CD4-positive, alpha-beta memory T cell (primary cell): ENCODE measurements around the gene HCFC1. TPM values are rescaled to one million over a fixed set of nuclear protein-coding genes. Genes with fewer than 3 reads are reported as not detected.

Experiments
- CTCF ChIA-PET: fragments of 350-600 bp; sonication (Branson Sonifier 250); formaldehyde crosslinking; loops from one replicate; lab custom pipeline; 2021; ENCODE audit warnings: inconsistent platforms; ENCODE audit not compliant: partially characterized antibody; lab: Charles Lee
- POLR2A ChIA-PET: fragments of 350-600 bp; sonication (Branson Sonifier 250); formaldehyde crosslinking; loops from one replicate; lab custom pipeline; 2021; ENCODE audit not compliant: partially characterized antibody; lab: Charles Lee
- DNase-seq, 5 donors: peaks; one replicate each; pipeline versions ENCODE4 v3.0.0 to v3.0.0-alpha.2; 2020 to 2022; ENCODE audit warnings: mixed read lengths in 1 of 5
- H3K27ac ChIP-seq: one replicate; pipeline ENCODE4 v1.7.0; 2013; ENCODE audit warnings: low read depth, low read length
- H3K27me3 ChIP-seq: 2 replicates; pipeline ENCODE4 v1.7.0; 2013; ENCODE audit warnings: mild to moderate bottlenecking, low read length, moderate library complexity; ENCODE audit not compliant: insufficient read depth
- H3K36me3 ChIP-seq: 2 replicates; pipeline ENCODE4 v1.7.0; 2013; ENCODE audit warnings: mild to moderate bottlenecking, low read length, moderate library complexity; ENCODE audit not compliant: insufficient read depth
- H3K4me1 ChIP-seq: 2 replicates; pipeline ENCODE4 v1.7.0; 2013; ENCODE audit warnings: mild to moderate bottlenecking, low read length, moderate library complexity; ENCODE audit not compliant: insufficient read depth
- H3K4me3 ChIP-seq, 2 donors: one replicate each; pipeline ENCODE4 v1.7.0; 2013; ENCODE audit warnings: low read length in 2 of 2, mild to moderate bottlenecking in 1 of 2
- H3K9me3 ChIP-seq, 2 donors: one replicate each; pipeline ENCODE4 v1.7.0; 2013; ENCODE audit warnings: low read length in 2 of 2, control low read depth in 1 of 2; ENCODE audit not compliant: control insufficient read depth in 1 of 2
- H3K27ac Mint-ChIP-seq, 7 donors: one replicate each; pipeline ENCODE4 v1.8.0; 2020 to 2021; ENCODE audit warnings: mixed read lengths in 7 of 7, mild to moderate bottlenecking in 6 of 7, inconsistent platforms in 3 of 7, moderate library complexity in 3 of 7
- H3K27me3 Mint-ChIP-seq, 2 donors: one replicate each; pipeline ENCODE4 v1.8.0; 2020 to 2021; ENCODE audit warnings: mixed read lengths in 2 of 2
- H3K36me3 Mint-ChIP-seq, 2 donors: one replicate each; pipeline ENCODE4 v1.8.0; 2020 to 2021; ENCODE audit warnings: mixed read lengths in 2 of 2, inconsistent platforms in 1 of 2, mild to moderate bottlenecking in 1 of 2
- H3K4me1 Mint-ChIP-seq, 4 donors: one replicate each; pipeline ENCODE4 v1.8.0; 2020 to 2021; ENCODE audit warnings: mixed read lengths in 4 of 4, mild to moderate bottlenecking in 1 of 4
- H3K4me3 Mint-ChIP-seq, 8 donors: one replicate each; pipeline ENCODE4 v1.8.0; 2020 to 2021; ENCODE audit warnings: mixed read lengths in 8 of 8, mild to moderate bottlenecking in 7 of 8, moderate library complexity in 6 of 8, inconsistent platforms in 3 of 8
- H3K9me3 Mint-ChIP-seq, 8 donors: one replicate each; pipeline ENCODE4 v1.8.0; 2020 to 2021; ENCODE audit warnings: mixed read lengths in 8 of 8, mild to moderate bottlenecking in 5 of 8, inconsistent platforms in 3 of 8, moderate library complexity in 1 of 8
- intact Hi-C: fragments of 100-400 bp; cut with micrococcal nuclease; formaldehyde crosslinking; loops from one replicate; pipeline ENCODE4 v1.15.1; 2023
- polyA plus RNA-seq, 2 donors: library from polyadenylated mRNA; unstranded; fragments of 300-500 nt; fragmentation: Illumina TruSeq; gene quantifications; one replicate each; pipeline ENCODE4 v1.2.3, GENCODE V29; 2021
- total RNA-seq, 2 experiments: library from RNA; stranded (reverse); gene quantifications; one replicate each; pipeline ENCODE4 v1.2.3, GENCODE V29; 2021

Gene HCFC1
- total and polyA plus RNA-seq, 4 experiments from 2014 or later: 1.6 to 53.4 (median 33.7) TPM

DNA sequence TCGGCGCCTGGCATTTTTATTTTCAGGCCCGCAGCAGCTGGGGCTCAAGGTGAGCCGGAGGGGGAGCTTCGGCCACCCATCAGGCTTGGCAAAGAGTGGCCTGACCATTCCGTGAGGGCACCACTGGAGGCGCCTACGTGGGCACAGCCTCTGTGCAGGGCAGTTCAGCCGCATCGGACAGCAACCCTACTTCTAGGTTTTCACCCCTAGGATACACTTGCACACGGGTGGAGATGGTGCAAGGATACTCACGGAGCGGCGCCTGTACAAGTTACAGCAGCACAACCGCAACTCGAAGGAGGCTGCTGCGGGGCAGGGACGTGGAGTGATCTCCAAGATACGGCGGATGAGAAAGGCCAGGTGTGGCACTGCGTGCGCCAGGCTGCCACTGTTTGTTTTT is 10.8 kb downstream of the HCFC1 start:
- intact Hi-C loops: no loop called here
- Histone ChIP-seq H3K9me3 (no peaks in the 10 kb centered on the region), H3K36me3 (peaks cover 68% of the 10 kb centered on the region), H3K4me1 (peaks cover 13% of the 10 kb centered on the region), H3K4me3 (no peak overlapping the region), H3K27me3 (no peaks in the 10 kb centered on the region), H3K27ac (no peak overlapping the region)
- POLR2A ChIA-PET: interaction anchor here (2.2 kb wide), 1 partner anchor 11 kb away, joined by 7 read pairs; the partner anchor contains the start of gene HCFC1
- H3K9me3 Mint-ChIP-seq: peaks cover 0 to 3% (median 0%) of the 10 kb centered on the region in 8 donors
- peaks cover 2 to 10% (median 5%) of the 10 kb centered on the region in 4 donors for H3K4me1 Mint-ChIP-seq
- no peak for DNase-seq
- H3K27me3 Mint-ChIP-seq: no peaks in the 10 kb centered on the region
- peaks cover 30 to 53% of the 10 kb centered on the region in 2 donors for H3K36me3 Mint-ChIP-seq
- CTCF ChIA-PET: interaction anchor here (1.4 kb wide), 1 partner anchor 14 kb away, joined by 5 read pairs; no protein-coding TSS in a partner anchor
- H3K27ac Mint-ChIP-seq: peak overlapping the region in 1 of 7 donors; percentile 62
- peak overlapping the region in 1 of 8 donors; percentile 33 for H3K4me3 Mint-ChIP-seq

DNA sequence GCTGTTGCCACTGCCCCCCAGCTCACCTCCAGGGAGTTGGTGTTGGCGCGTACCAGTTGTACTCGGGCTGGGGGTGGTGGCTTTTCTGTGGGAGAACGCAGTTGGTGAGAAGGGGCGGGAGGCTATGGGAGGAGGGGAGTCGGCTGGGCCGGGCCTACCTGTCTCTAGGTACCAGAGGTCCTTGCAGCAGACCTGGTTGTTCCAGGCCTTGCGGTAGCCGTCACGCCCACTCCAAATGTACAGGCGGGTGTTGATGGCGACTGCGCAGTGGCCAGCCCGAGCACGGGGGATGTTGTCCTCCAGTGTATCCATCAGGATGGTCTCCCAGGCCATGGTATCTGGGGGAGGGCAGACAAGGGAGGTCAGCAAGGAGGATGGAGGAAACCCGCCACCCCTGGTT is 11.5 kb downstream of the HCFC1 start:
- Mint-ChIP-seq H3K4me3 (no peak overlapping the region), H3K4me1 (peaks cover 0 to 3% (median 1%) of the 10 kb centered on the region in 4 donors), H3K27ac (peak overlapping the region in 1 of 7 donors; percentile 15), H3K27me3 (no peaks in the 10 kb centered on the region), H3K9me3 (peaks cover 0 to 6% (median 0%) of the 10 kb centered on the region in 8 donors), H3K36me3 (peaks cover 37 to 59% of the 10 kb centered on the region in 2 donors)
- POLR2A ChIA-PET: interaction anchor here (1.0 kb wide), 1 partner anchor 9 kb away, joined by 3 read pairs; no protein-coding TSS in a partner anchor
- intact Hi-C loops: no loop called here
- DNase-seq: peak in 1 of 5 donors; percentile 26
- CTCF ChIA-PET: interaction anchor here (0.7 kb wide), 1 partner anchor 13 kb away, joined by 3 read pairs; no protein-coding TSS in a partner anchor
- H3K9me3 ChIP-seq: no peaks in the 10 kb centered on the region
- H3K27me3 ChIP-seq: no peaks in the 10 kb centered on the region
- no peak overlapping the region for H3K27ac ChIP-seq
- peaks cover 6% of the 10 kb centered on the region for H3K4me1 ChIP-seq
- H3K4me3 ChIP-seq: no peak overlapping the region
- H3K36me3 ChIP-seq: peaks cover 68% of the 10 kb centered on the region

DNA sequence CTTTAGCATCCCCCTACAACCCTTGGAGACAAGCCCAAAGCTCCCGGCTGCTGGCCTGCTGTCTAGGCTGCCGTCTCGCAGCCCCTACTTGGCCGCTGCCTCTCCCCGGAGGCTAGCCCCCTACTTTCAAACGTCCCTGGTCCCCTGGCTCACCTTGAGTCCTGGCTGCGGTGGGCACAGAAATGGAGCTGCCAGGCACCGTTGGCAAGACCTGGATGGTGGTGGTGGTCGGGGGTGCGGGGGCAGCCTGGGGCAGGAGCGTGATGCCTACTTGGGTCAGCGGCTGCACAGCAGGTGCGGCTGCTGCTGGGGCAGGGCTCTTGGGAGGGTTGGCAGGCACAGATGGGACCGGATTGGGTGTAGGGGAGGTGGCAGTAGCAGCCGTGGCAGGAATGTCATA is 12.0 kb downstream of the HCFC1 start:
- Histone ChIP-seq H3K36me3 (peaks cover 68% of the 10 kb centered on the region), H3K4me3 (no peak overlapping the region), H3K27me3 (no peaks in the 10 kb centered on the region), H3K9me3 (no peaks in the 10 kb centered on the region), H3K27ac (no peak overlapping the region), H3K4me1 (peaks cover 3% of the 10 kb centered on the region)
- H3K27ac Mint-ChIP-seq: no peak overlapping the region
- H3K4me3 Mint-ChIP-seq: no peak overlapping the region
- CTCF ChIA-PET: interaction anchor here (0.7 kb wide), 1 partner anchor 13 kb away, joined by 3 read pairs; no protein-coding TSS in a partner anchor
- intact Hi-C loops: no loop called here
- DNase-seq: peak in 1 of 5 donors; percentile 25
- H3K27me3 Mint-ChIP-seq: no peaks in the 10 kb centered on the region
- H3K36me3 Mint-ChIP-seq: peaks cover 40 to 61% of the 10 kb centered on the region in 2 donors
- peaks cover 0 to 6% (median 0%) of the 10 kb centered on the region in 8 donors for H3K9me3 Mint-ChIP-seq
- H3K4me1 Mint-ChIP-seq: no peaks in the 10 kb centered on the region
- POLR2A ChIA-PET: interaction anchor here (1.0 kb wide), 1 partner anchor 9 kb away, joined by 3 read pairs; no protein-coding TSS in a partner anchor

DNA sequence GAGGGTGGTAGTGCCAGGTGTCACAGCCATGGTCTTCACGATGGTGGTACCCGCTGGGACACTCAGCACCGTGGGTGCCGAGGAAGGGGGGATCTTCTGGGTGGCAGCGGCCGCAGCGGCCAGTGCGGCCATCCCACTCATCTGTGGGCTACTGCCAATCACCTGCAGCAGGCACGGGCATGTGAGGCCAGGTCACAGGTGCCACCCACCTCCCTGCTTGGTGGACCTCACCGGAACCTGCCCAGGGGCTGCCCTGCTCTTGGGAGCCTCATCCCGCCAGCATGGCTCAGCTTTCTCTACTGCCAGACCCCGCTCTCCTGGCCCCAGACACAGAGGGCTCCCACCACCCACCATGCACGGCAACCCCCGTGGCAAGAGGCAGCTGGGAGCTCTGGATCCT is 13.0 kb downstream of the HCFC1 start:
- Histone ChIP-seq H3K4me1 (no peaks in the 10 kb centered on the region), H3K9me3 (no peaks in the 10 kb centered on the region), H3K27me3 (no peaks in the 10 kb centered on the region), H3K4me3 (no peak overlapping the region), H3K36me3 (peaks cover 62% of the 10 kb centered on the region), H3K27ac (no peak overlapping the region)
- ChIA-PET POLR2A (no interaction called here), CTCF (no interaction called here)
- H3K4me1 Mint-ChIP-seq: peaks cover 0 to 1% (median 0%) of the 10 kb centered on the region in 4 donors
- intact Hi-C loops: no loop called here
- no peak overlapping the region for H3K4me3 Mint-ChIP-seq
- DNase-seq: no peak
- peaks cover 44 to 61% of the 10 kb centered on the region in 2 donors for H3K36me3 Mint-ChIP-seq
- no peaks in the 10 kb centered on the region for H3K27me3 Mint-ChIP-seq
- peaks cover 0 to 6% (median 0%) of the 10 kb centered on the region in 8 donors for H3K9me3 Mint-ChIP-seq
- no peak overlapping the region for H3K27ac Mint-ChIP-seq

DNA sequence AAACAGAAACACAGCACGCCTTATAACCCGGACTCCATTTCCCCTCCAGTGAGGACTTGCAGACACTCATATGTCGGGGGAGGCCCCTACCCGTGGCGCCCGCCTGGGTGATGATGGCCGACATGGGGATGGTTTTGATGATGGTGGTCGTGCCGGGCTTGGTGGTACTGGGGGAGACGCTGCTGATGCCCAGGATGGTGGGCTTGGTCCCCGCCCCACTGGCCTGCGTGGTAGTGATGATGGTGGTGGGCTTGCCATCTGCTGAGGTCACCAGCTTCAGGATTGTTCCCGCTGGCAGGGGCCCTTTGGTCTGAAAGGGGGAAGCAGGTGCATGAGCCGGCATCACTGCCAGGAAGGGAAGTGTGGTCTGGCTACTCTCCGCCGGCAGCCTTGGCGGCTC is 14.4 kb downstream of the HCFC1 start:
- Histone ChIP-seq H3K27ac (no peak overlapping the region), H3K4me3 (no peak overlapping the region), H3K4me1 (peaks cover 4% of the 10 kb centered on the region), H3K36me3 (peaks cover 57% of the 10 kb centered on the region), H3K27me3 (no peaks in the 10 kb centered on the region), H3K9me3 (no peaks in the 10 kb centered on the region)
- H3K36me3 Mint-ChIP-seq: peaks cover 48 to 54% of the 10 kb centered on the region in 2 donors
- peak overlapping the region in 1 of 7 donors; percentile 17 for H3K27ac Mint-ChIP-seq
- DNase-seq: no peak
- H3K4me1 Mint-ChIP-seq: peaks cover 0 to 7% (median 2%) of the 10 kb centered on the region in 4 donors
- H3K9me3 Mint-ChIP-seq: peaks cover 0 to 6% (median 0%) of the 10 kb centered on the region in 8 donors
- intact Hi-C loops: no loop called here
- no peak overlapping the region for H3K4me3 Mint-ChIP-seq
- no peaks in the 10 kb centered on the region for H3K27me3 Mint-ChIP-seq
- CTCF ChIA-PET: no interaction called here
- POLR2A ChIA-PET: no interaction called here

DNA sequence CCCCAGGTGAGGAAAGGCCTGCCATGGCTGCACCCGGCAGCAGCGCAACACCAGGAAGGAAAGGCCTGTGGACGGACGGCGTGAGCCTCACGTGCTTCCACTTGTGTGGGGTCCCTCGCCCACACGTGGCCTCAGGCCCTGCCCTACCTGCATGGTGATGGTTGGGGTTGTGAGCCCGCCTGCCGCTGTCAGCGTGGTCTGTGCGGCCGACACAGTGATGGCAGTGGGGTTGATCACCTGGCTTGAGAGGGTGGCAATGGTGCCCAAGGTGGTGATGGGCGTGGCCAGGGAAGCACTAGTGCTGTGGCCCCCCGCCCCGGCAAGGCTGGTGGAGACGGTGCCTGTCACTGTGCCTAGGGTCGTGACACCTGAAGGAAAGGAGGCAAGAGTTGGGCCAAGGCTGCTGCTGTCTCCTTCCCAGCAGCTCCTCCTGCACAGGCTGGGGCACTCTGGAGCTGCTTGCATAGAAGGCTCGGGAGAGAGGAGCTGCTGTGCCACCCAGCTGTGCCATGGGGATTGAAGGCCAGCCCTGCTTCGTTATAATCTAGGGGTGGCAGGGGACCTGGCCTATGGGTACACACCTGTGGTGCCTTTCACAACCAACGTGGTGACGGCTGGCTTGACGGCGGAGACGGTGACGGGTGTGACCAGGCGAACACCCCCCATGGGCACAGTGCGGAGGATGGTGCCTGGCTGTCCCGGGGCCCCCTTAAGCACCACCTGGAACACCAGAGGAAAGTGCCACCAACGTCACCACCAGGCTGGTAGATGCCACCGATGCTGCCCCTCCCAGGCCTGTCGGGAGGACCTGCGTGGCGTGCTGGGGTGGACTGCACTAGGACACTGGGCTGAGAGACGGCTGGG is 15.3 kb downstream of the HCFC1 start:
- no peak overlapping the region for H3K4me3 Mint-ChIP-seq
- H3K27me3 ChIP-seq: no peaks in the 10 kb centered on the region
- no peaks in the 10 kb centered on the region for H3K9me3 ChIP-seq
- ChIA-PET CTCF (no interaction called here), POLR2A (no interaction called here)
- H3K4me1 ChIP-seq: peaks cover 4% of the 10 kb centered on the region
- H3K36me3 ChIP-seq: peaks cover 52% of the 10 kb centered on the region
- peaks cover 0 to 6% (median 0%) of the 10 kb centered on the region in 8 donors for H3K9me3 Mint-ChIP-seq
- peak overlapping the region in 2 of 7 donors; percentile 29 to 64 for H3K27ac Mint-ChIP-seq
- H3K4me3 ChIP-seq: no peak overlapping the region
- H3K27me3 Mint-ChIP-seq: no peaks in the 10 kb centered on the region
- H3K27ac ChIP-seq: no peak overlapping the region
- peaks cover 50% of the 10 kb centered on the region in 2 donors for H3K36me3 Mint-ChIP-seq
- peak in 1 of 5 donors; percentile 16 for DNase-seq
- intact Hi-C loops: no loop called here
- H3K4me1 Mint-ChIP-seq: peaks cover 0 to 7% (median 2%) of the 10 kb centered on the region in 4 donors

DNA sequence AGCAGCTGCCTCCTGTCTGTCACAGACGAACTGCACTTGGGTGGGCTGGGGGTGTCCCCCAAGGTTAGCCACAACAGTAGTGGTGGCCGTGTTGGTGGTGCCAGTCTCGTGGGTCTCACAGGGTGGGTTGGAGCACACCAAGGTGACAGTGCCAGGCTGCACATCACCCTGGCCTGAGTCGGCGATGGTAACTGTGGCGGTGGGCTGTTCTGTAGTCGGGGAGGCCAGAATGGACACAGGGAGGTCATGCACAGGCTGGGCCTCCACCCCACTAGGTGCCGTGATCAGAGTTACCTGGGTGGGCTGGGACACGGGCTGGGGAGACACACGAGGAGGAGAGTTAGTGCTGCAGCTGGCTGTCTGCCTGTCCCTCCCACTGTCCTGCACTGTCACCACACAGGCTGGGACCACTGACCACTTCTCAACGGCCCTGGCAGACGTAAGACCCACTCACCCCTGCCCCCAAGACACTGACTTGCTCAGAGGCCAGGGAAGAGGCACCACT is 16.3 kb downstream of the HCFC1 start:
- Histone ChIP-seq H3K27me3 (no peaks in the 10 kb centered on the region), H3K4me3 (no peak overlapping the region), H3K4me1 (peaks cover 4% of the 10 kb centered on the region), H3K9me3 (no peaks in the 10 kb centered on the region), H3K27ac (no peak overlapping the region), H3K36me3 (peaks cover 58% of the 10 kb centered on the region)
- DNase-seq: no peak
- H3K4me1 Mint-ChIP-seq: peaks cover 0 to 7% (median 2%) of the 10 kb centered on the region in 4 donors
- peaks cover 0 to 6% (median 0%) of the 10 kb centered on the region in 8 donors for H3K9me3 Mint-ChIP-seq
- H3K4me3 Mint-ChIP-seq: no peak overlapping the region
- no peaks in the 10 kb centered on the region for H3K27me3 Mint-ChIP-seq
- intact Hi-C loops: no loop called here
- CTCF ChIA-PET: no interaction called here
- H3K27ac Mint-ChIP-seq: peak overlapping the region in 3 of 7 donors; percentile 47 to 77 (median 64)
- H3K36me3 Mint-ChIP-seq: peaks cover 49 to 51% of the 10 kb centered on the region in 2 donors
- POLR2A ChIA-PET: no interaction called here
